GM04503 (cell line): ENCODE measurements around the gene VWA5B1.
"Not testable (repeated sequence)": the region's sequence is repeated elsewhere in the genome, so short reads cannot be mapped to it uniquely, and the experiment has no call there.

ENCODE experiments used
- DNase-seq: peaks from one replicate; pipeline ENCODE4 v3.0.0-alpha.2; 2012; ENCODE audit warnings: low read depth

VWA5B1 gene, protein sequence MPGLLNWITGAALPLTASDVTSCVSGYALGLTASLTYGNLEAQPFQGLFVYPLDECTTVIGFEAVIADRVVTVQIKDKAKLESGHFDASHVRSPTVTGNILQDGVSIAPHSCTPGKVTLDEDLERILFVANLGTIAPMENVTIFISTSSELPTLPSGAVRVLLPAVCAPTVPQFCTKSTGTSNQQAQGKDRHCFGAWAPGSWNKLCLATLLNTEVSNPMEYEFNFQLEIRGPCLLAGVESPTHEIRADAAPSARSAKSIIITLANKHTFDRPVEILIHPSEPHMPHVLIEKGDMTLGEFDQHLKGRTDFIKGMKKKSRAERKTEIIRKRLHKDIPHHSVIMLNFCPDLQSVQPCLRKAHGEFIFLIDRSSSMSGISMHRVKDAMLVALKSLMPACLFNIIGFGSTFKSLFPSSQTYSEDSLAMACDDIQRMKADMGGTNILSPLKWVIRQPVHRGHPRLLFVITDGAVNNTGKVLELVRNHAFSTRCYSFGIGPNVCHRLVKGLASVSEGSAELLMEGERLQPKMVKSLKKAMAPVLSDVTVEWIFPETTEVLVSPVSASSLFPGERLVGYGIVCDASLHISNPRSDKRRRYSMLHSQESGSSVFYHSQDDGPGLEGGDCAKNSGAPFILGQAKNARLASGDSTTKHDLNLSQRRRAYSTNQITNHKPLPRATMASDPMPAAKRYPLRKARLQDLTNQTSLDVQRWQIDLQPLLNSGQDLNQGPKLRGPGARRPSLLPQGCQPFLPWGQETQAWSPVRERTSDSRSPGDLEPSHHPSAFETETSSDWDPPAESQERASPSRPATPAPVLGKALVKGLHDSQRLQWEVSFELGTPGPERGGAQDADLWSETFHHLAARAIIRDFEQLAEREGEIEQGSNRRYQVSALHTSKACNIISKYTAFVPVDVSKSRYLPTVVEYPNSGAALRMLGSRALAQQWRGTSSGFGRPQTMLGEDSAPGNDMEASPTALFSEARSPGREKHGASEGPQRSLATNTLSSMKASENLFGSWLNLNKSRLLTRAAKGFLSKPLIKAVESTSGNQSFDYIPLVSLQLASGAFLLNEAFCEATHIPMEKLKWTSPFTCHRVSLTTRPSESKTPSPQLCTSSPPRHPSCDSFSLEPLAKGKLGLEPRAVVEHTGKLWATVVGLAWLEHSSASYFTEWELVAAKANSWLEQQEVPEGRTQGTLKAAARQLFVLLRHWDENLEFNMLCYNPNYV

DNA sequence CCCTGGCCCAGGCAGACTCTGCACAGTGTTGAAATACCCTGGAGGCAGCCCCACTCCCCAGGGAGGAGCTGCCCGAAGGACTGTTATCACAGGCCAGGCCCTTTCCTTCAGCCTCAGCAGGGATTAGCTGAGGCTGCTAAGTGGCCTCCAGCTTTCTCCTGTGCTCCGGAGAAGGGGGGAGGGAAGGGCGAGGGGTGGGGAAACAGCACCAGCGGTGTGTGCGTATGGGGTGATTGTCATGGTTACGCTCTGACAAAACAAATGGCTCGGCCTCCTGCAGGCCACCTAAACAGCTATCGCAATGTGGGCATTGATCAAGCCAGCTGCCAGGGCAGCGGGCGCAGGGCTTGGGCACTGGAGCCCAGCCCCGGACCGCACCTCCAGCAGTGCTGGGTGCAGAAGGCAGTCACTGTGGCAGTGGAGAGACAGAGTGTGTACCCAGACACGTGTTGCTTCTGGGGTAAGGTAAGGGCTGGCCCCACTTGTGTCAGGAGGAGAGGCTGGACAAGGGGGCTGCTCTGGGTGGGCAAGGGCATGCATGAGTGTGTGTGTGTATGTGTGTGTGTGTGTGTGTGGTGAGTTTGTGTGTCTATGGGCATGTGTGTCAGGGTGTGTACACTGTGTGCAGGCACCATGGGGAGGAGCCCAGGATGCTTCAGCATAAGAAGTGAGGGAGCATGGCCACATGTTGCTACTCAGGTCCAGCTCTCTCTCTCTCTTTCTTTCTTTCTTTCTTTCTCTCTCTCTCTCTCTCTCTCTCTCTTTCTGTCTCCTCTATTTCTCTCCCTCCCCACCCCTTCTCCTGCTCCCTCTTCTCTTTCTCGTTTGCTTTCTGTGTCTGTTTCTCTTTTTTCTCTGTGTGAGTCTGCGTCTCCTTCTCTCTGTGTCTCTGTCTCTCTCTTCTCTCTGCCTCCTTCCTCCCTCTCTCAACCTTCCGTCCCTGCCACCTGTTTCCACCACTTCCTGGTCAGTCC, at the start of gene VWA5B1:
Gene VWA5B1 (plus strand): TSS at position 252 of the 974 bp plus-strand sequence. CDS start 19,727 bp downstream, outside the sequence.
- DNase-seq, result no peak

DNA sequence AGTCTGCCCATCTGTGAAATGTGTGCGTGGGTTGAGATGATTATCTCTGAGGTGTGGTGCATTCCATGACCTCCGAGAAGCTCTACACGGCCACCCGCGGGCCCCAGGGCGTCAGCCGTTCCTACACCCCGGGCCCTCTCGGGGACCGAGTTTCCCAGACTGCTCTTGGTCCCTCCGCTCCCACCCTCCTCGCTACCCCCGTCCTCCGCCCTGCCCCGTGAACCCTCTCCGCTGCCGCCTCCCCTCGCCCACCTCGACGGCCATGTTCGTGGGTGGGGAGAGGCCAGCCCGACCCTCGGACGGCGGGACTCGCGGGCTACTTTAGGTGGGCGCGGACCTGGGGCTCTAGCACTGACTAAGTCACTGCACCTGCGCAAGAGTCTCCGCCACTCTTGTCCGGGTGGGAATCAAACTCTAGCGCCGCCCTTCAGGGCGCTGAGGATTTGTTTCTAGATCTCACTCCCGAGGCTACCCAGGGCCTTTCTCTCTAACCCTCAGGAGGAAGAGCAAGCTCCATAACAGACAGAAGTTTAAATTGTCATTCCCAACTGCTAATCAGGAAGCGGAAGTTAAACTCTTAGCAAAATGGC, 47.7 kb upstream of the VWA5B1 start:
- no peak for DNase-seq

DNA sequence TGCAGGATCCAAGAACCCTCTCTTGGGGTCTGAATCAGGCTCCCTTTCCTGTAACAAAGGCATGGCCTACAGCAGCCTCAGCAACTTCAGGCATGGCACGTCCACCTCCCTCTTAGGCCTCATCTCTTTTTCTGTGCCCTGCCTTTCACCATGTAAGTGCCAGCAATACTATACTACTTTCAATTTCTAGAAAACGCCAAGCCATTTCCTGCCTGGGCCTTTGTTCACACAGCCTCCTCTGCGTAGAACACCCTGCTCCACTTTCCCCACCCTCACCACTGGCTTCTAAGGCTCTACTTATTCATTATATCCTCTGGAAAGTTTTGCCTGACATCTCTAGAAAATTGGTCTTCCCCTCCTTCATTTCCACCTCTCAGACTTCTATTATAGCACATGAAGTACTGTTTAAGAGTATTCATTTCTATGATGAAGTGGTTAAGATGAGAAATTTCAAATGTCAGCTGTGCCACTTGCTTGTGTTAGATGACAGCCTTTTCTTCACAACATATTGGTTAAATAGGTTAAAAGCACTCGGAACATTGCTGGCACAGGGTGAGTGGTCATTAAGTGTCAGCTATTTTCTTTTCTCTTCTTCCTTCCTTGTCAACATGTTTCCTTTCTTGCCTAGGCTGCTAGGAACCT, 41.6 kb upstream of the VWA5B1 start:
- no peak for DNase-seq

DNA sequence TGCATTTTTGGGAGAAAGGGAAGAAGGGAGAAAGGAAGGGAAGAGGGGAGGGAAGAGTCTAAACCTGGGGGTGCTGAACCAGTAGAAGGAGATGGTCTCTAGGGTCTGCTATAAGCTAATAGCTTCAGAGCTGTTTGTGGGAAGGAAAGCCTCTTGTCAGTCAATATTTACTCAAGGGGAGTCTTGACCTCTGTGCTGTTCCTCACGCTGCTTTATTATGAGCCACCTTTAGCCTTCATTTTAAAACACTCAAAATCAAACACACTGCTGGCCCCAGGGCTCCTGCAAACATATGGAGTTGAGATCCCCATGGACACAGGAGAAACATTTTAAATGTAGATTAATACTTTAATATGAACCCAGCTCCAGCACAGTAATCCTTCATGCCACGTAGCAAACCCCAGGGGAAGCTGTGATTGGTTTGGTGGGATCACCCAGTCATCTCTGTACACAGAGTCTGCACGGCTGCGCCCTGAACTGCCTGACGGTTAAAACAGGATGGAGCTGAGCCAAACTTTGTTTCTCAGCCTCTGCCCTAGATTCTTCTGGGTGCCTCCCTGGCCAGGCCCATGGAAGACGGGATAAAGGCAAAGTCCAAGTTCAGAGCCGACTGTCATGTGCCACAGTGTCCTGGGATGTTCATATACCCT, 40.2 kb upstream of the VWA5B1 start:
- DNase-seq, result no peak

DNA sequence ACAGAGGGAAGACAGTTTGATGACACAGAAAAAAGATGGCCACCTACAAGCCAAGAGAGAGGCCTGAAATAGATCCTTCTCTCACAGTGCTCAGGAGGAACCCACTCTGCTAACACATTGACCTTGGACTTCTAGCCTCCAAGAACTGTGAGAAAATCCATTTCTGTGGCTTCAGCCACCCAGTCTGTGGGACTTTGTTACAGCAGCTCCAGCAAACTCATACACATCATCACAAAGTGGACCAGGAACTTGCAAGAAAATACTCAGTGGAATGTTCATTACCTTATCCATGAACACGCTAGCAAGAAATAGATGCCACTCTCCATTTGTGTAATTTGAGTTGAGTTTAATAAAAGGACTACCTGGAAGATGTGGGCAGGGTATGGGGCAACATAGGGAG, 38.1 kb upstream of the VWA5B1 start:
- no peak for DNase-seq

DNA sequence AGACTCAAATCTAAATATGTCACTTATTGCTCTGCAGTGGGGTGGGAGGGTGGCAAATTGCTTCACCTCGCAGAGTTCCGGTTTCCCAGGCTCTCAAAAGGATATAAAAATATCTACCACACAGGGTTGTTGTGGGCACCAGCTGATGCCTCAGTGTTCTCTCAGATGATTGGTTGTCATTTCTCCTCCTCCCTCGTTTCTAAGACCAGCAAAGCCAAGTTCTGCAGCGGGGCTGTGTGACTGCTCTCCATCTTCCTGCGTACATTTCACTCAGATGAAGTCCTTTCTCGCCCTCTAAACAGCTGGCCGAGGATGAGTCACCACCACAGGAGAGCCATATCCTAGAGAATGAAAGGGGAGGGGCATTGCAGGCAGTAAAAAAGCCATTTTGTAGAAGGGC, 35.0 kb upstream of the VWA5B1 start:
- DNase-seq, result no peak

DNA sequence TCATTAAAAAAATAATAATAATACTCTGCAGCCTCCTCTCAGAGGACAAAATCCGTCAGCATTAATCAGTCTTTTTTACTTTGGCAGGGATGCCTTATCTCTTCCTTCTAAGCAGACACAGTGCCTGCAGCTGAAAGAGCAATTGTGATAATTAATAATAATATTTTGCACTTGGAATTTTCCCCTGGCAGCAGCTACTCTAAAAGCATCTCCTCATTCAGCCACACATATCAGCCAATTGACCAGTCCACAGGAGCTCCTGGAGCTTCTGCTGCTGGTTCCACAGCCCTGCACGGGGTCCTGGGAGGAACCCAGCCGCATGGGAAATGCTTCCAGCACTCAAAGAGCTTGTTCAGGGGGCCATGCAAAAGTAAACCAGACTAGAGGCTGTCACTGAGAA, 31.0 kb upstream of the VWA5B1 start:
- DNase-seq, result no peak

DNA sequence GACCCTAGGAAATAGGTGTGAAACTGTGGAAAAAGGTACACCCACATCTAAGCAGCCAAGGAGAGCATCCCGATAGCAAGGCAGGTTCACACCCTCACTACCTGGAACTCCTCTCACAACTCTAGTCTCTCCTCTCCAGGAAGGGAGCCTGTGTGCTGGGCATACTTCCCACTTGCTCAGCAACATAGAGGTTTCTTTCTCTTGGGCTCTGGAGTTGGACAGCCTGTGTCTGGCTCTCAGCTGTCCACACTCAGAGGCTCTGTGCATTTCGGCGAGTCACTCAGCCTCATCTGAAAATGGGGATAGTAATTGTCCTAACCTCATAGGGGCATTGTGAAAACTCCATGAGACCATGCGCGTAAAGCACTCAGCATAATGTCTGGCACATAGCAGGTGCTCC, 29.6 kb upstream of the VWA5B1 start:
- no peak for DNase-seq

DNA sequence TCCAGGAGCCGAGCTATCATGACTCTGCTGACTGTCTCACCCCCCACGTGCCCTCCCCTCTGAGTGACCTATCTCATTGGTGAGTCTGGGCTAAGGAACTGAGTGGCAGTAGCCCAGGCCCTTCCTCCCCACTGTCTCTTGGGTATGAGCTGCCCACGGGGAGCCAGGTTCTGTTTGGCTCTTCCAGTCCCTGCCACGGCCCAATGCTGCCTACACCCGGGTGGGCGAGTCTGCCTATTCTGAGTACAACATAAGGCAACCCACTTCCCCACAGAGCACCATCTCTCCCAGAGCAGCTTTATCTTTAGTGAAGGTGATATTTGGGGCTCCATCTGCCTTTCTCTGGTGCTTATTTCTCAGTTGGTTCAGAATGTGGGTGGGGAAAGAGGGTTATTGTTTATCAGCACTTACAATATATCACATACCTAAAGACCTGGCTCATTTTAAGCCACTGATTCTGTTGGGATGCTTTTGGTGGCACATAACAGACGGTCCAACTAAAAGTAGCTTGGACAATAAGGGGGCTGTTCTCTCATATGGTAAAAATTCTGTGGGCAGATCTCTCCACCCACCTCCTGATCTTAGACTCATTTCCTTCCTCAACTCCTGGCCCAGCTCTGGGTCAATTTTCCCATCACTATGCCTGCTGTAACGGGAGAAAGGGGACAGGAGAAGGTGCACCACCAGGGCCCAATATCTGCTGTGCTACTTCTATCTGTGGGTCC, 27.7 kb upstream of the VWA5B1 start:
- DNase-seq, result no peak

DNA sequence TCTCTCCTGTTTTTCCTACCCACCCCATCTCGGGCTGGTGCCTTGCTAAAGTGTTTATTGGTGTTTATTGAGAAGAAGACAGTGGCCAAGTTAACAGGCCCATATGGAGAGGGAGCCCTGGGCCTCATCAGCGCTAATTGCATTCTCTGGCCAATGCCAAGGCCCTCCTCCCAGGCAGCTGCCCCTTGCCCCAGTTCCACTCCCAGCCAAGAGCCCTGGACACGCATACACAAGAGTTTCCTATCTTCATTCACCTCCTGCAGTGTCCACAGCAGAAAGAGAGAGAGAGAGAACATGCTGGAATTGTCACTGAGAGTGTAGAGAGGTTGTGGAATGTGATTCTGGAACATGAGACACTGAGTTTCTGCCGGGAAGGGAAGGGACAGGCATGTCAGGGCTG, 25.4 kb upstream of the VWA5B1 start:
- no peak for DNase-seq

DNA sequence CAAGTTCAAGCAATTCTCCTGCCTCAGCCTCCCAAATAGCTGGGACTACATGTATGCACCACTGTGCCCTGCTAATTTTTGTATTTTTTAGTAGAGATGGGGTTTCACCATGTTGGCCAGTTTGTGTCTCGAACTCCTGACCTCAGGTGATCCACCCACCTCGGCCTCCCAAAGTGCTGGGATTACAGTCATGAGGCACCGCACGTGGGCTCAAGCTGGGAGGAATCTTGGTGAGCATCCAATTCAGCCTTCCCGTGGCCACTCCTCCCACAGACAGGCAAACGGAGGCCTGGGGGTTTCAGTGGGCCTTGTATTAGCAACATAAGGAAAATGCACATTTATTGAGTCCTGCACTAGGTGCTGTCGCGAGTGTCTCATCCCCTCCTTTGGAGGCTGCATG, 24.5 kb upstream of the VWA5B1 start:
- no peak for DNase-seq

DNA sequence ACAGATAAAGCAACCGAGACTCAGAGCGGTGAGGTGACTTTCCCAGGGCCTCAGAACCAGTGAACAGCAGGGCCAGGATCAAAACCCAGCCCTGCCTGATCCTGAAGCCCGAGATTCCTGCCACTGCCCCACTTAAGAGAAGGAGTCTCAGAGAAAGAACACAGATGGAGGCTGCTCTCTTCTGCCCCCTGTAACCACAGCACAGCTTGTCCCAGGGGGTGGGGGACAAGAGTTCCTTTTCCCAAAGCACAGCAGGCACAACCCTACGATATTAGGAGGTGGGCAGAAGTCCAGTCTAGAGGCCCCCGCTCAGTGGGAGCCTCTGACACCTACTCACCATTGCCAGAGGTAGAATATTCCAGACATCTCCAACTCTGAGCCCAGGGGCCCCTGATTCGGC, 24.0 kb upstream of the VWA5B1 start:
- DNase-seq, result no peak

DNA sequence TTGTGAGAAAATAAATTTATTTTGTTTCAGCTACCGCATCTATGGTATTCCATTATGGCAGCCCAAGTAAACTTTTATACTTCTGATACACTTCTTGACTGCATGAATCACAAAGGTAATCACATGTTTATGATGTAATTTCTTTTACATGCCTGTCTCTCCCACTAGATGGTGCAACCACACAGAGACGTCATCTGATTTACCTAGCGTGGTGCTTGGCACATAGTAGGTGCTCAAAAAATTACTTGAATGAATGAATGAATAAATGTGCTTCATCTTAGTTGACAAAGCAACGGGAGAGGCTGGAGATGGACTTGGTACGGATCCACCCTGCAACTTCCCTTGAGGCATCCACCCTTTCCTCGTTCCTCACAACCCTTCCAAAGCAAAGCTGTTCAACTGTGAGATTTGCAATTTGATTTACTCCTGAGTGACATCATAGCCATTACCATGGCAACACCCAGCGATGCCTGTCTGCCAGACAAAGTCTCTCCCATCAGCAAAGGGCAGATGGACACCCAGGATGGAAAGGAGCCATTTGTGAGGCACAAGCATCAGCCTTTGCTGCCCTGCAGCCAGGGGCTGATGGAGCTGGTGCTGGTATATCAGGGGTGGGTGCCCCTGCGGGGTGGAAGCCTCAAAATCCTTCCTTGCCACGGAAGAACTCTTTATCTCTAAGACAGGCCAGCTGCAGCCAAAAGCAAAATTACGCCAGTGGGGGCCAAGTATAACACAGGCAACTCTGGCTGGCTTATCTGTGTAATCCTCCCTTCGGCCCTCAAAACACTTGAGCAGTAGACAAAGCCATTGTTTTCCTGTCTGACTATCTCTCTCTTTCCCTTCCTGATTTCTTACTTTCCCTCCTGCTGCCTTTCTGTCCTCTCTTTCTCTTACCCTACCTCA, 18.9 kb upstream of the VWA5B1 start:
- DNase-seq, result no peak

DNA sequence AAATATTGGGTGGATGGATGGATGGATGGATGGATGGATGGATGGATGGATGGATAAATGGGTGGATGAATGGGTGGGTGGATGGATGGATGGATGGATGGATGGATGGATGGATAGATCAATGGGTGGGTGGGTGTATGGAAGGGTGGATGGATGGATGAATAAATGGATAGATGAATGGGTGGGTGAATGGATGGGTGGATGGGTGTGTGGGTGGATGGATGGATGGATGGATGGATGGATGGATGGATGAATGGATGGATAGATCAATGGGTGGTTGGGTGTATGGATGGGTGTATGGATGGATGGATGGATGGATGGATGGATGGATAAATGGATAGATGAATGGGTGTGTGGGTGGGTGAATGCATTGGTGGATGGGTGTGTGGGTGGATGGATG, 17.0 kb upstream of the VWA5B1 start:
- not testable (repeated sequence) for DNase-seq

DNA sequence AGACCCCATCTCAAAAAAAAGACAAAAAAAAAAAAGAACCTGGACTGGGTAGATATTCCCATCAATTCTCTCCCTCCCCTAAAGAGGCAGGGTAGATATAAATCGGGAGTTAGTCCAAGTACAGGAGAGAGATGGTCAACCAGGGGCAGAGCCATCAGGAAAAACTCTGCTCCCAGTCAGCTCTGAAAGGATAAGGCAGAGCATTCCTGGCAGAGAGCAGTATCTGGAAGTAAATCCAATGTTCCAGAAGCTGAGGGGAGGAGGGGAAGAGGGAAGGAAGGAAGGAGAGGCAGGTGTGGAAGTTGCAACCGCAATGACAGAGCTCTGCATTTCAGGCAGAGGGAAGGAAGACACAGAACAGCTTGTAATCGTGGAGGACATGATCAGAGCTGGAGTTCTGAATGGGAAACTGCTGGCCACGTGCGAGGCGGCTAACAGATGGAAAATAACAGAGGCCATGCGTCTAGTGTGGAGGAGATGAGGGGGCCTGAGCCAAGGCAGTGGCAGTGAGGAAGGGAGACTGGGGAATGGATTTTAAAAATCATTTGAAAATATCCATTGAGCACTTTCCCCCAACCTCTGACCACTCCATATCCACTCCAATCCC, 15.3 kb upstream of the VWA5B1 start:
- DNase-seq, result no peak

DNA sequence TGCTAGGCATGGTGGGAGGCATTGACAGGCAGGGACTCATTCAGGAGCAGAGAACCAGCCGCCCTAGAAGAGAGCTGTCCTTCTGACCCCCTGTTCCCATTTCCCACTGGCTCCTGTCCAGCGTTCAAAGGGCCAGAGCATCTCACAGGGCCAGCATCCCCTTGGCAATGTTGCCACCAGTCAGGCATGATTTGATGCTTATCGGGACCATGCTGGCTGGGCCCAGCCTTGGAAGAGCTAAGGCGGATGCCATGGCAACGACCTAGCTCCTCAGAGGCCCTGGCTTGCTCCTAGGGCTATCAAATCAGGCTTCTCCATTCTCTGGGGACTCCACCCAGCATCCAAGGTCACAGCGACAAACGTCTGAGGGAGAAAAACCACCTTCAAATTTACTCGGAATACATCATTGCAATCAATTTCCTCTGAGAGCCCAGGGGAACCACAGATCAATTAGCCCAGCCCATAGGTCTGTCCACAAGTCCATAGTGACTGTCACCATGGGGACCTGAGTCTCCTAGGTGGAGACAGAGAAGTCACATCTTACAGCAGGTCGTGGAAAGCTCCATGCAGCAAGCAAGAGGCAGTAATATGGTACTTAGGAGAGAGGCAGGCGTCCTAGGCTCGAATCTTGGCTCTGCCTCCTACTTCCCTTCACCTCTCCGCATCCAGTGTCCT, 14.1 kb upstream of the VWA5B1 start:
- DNase-seq, result no peak

DNA sequence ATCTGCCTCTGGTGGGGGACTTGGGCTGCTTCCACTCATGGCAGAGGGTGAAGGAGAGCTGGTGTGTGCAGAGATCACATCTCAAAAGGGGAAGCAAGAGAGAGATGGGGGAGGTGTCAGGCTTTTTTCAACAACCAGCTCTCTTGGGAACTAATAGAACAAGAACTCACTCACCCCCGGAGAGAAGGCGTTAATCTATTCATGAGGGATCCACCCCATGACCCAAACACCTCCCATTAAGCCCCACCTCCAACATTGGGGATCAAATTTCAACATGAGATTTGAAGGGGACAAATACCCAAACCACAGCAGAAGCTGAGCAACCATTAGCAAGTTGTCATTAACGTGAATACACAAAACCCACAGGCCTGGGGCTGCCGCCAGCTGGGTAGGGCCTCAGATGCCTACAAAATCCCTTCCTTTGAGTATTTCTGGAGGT, 12.0 kb upstream of the VWA5B1 start:
- DNase-seq, result no peak
